ENCODE data around the gene PIGB.
"Not testable (repeated sequence)": the region's sequence is repeated elsewhere in the genome, so short reads cannot be mapped to it uniquely, and the experiment has no call there.

The PIGB gene

GRCh38 chr15:55302801-55303200, 16.2 kb upstream of the PIGB start:
- not testable (repeated sequence) for DNase-seq

GRCh38 chr15:55319537-55320237, 665 bp downstream of the PIGB start:
- DNase-seq = no peak

- no peak for DNase-seq
Observed at GRCh38 chr15:55320238-55320550, 1.2 kb downstream of the PIGB start.

GRCh38 chr15:55320963-55321362, 1.9 kb downstream of the PIGB start:
- no peak for DNase-seq

- no peak for DNase-seq
Observed at GRCh38 chr15:55322467-55322866, 3.4 kb downstream of the PIGB start.

GRCh38 chr15:55327387-55327786, 8.4 kb downstream of the PIGB start:
- DNase-seq = peak; percentile 31

GRCh38 chr15:55334371-55334770, 15.3 kb downstream of the PIGB start:
- no peak for DNase-seq

- no peak for DNase-seq
Observed at GRCh38 chr15:55334997-55335396, 16.0 kb downstream of the PIGB start.

- DNase-seq = no peak
Observed at GRCh38 chr15:55337160-55337559, 18.1 kb downstream of the PIGB start.

- DNase-seq = no peak
Observed at GRCh38 chr15:55343168-55343567, 24.1 kb downstream of the PIGB start.

GRCh38 chr15:55344206-55344605, 25.2 kb downstream of the PIGB start:
- DNase-seq = no peak

GRCh38 chr15:55348281-55348778, 29.3 kb downstream of the PIGB start:
- DNase-seq = no peak

GRCh38 chr15:55349282-55349681, 30.3 kb downstream of the PIGB start:
- no peak for DNase-seq

- no peak for DNase-seq
Observed at GRCh38 chr15:55353025-55353424, 34.0 kb downstream of the PIGB start.

- no peak for DNase-seq
Observed at GRCh38 chr15:55356985-55357585, 38.1 kb downstream of the PIGB start.

- no peak for DNase-seq
Observed at GRCh38 chr15:55357774-55358173, 38.8 kb downstream of the PIGB start.

GRCh38 chr15:55358471-55358870, 39.4 kb downstream of the PIGB start:
- DNase-seq = no peak

GRCh38 chr15:55360256-55360655, 41.2 kb downstream of the PIGB start:
- DNase-seq = no peak

GRCh38 chr15:55361048-55361447, 42.0 kb downstream of the PIGB start:
- DNase-seq = no peak

- no peak for DNase-seq
Observed at GRCh38 chr15:55362641-55363040, 43.6 kb downstream of the PIGB start.

GRCh38 chr15:55366981-55367380, 48.0 kb downstream of the PIGB start:
- DNase-seq = no peak

- no peak for DNase-seq
Observed at GRCh38 chr15:55372701-55373440, 53.8 kb downstream of the PIGB start.

- DNase-seq = no peak
Observed at GRCh38 chr15:55379095-55379494, 60.1 kb downstream of the PIGB start.

- DNase-seq = no peak
Observed at GRCh38 chr15:55381595-55381994, 62.6 kb downstream of the PIGB start.

All from GF-D8 (cell line).